ENCODE results near the gene CNGB1. TPM values are rescaled to one million over a fixed set of nuclear protein-coding genes. Genes with fewer than 3 reads are reported as not detected.
"Not testable (repeated sequence)": the region's sequence is repeated elsewhere in the genome, so short reads cannot be mapped to it uniquely, and the experiment has no call there.

CNGB1 gene
- total RNA-seq, 4 donors from 2014 or later: 0.13 TPM; not detected in 3

GRCh38 chr16:57898961-57899360 is 72.0 kb downstream of the CNGB1 start:
- no peaks in the 10 kb centered on the region for H3K9me3 ChIP-seq
- no peaks in the 10 kb centered on the region for H3K27me3 ChIP-seq
- H3K4me1 ChIP-seq: peaks cover 8 to 16% of the 10 kb centered on the region in 2 donors
- H3K36me3 ChIP-seq: no peaks in the 10 kb centered on the region
- DNase-seq: peak; percentile 79 to 85
- H3K27ac ChIP-seq: peak overlapping the region; percentile 41 to 58 (median 42)
- WGBS, 2 donors: 28 to 35% methylated on average over 5 of the region's 5 CpGs
- no peak for TF ChIP-seq CTCF (IDR thresholded peaks at IDR 0.05)
- TF ChIP-seq POLR2A (IDR thresholded peaks at IDR 0.05): no peak
- intact Hi-C loops (cut with DNase I): no loop called here
- H3K4me3 ChIP-seq (replicated peaks in 1 of 3): no peak overlapping the region

- H3K4me3 ChIP-seq (replicated peaks in 1 of 3): no peak overlapping the region
- DNase-seq: no peak
- whole genome bisulfite sequencing, 2 donors: 73 to 79% methylated on average over 3 to 4 of the region's 4 CpGs
- no peaks in the 10 kb centered on the region for H3K27me3 ChIP-seq
- H3K9me3 ChIP-seq: no peaks in the 10 kb centered on the region
- TF ChIP-seq CTCF (IDR thresholded peaks at IDR 0.05) (no peak), POLR2A (IDR thresholded peaks at IDR 0.05) (no peak)
- intact Hi-C loops (cut with DNase I): no loop called here
- H3K27ac ChIP-seq: no peak overlapping the region
- H3K4me1 ChIP-seq: peaks cover 8 to 25% of the 10 kb centered on the region in 2 donors
- H3K36me3 ChIP-seq: no peaks in the 10 kb centered on the region
Measured at GRCh38 chr16:57897996-57898395, 72.9 kb downstream of the CNGB1 start.

GRCh38 chr16:57897053-57897784 is 73.7 kb downstream of the CNGB1 start:
- H3K27me3 ChIP-seq: no peaks in the 10 kb centered on the region
- no peak overlapping the region for H3K4me3 ChIP-seq (replicated peaks in 1 of 3)
- DNase-seq: no peak
- H3K9me3 ChIP-seq: no peaks in the 10 kb centered on the region
- H3K27ac ChIP-seq: no peak overlapping the region
- H3K4me1 ChIP-seq: peaks cover 13 to 33% of the 10 kb centered on the region in 2 donors
- H3K36me3 ChIP-seq: no peaks in the 10 kb centered on the region
- 76 to 85% methylated on average over 18 of the region's 18 CpGs for WGBS, 2 donors
- TF ChIP-seq POLR2A (IDR thresholded peaks at IDR 0.05): no peak
- no peak for TF ChIP-seq CTCF (IDR thresholded peaks at IDR 0.05)
- intact Hi-C loops (cut with DNase I): no loop called here

GRCh38 chr16:57895081-57895547 is 75.8 kb downstream of the CNGB1 start:
- intact Hi-C loops (cut with DNase I); H3K9me3 ChIP-seq; H3K27ac ChIP-seq; DNase-seq; H3K4me3 ChIP-seq (replicated peaks in 1 of 3); H3K36me3 ChIP-seq; H3K27me3 ChIP-seq: not testable (repeated sequence)
- WGBS, 2 donors: 92 to 96% methylated on average over 3 of the region's 3 CpGs
- H3K4me1 ChIP-seq: peaks cover 27 to 51% of the 10 kb centered on the region in 2 donors

- no peaks in the 10 kb centered on the region for H3K9me3 ChIP-seq
- intact Hi-C loops (cut with DNase I): no loop called here
- no peaks in the 10 kb centered on the region for H3K27me3 ChIP-seq
- no peak overlapping the region for H3K4me3 ChIP-seq (replicated peaks in 1 of 3)
- no peak overlapping the region for H3K27ac ChIP-seq
- 88 to 90% methylated on average over 10 of the region's 10 CpGs for WGBS, 2 donors
- TF ChIP-seq POLR2A (IDR thresholded peaks at IDR 0.05) (no peak), CTCF (IDR thresholded peaks at IDR 0.05) (no peak)
- no peaks in the 10 kb centered on the region for H3K36me3 ChIP-seq
- H3K4me1 ChIP-seq: peaks cover 27 to 51% of the 10 kb centered on the region in 2 donors
- no peak for DNase-seq
Measured at GRCh38 chr16:57894390-57895080, 76.4 kb downstream of the CNGB1 start.
